ENCODE measurements around the gene RNF123.

DNA sequence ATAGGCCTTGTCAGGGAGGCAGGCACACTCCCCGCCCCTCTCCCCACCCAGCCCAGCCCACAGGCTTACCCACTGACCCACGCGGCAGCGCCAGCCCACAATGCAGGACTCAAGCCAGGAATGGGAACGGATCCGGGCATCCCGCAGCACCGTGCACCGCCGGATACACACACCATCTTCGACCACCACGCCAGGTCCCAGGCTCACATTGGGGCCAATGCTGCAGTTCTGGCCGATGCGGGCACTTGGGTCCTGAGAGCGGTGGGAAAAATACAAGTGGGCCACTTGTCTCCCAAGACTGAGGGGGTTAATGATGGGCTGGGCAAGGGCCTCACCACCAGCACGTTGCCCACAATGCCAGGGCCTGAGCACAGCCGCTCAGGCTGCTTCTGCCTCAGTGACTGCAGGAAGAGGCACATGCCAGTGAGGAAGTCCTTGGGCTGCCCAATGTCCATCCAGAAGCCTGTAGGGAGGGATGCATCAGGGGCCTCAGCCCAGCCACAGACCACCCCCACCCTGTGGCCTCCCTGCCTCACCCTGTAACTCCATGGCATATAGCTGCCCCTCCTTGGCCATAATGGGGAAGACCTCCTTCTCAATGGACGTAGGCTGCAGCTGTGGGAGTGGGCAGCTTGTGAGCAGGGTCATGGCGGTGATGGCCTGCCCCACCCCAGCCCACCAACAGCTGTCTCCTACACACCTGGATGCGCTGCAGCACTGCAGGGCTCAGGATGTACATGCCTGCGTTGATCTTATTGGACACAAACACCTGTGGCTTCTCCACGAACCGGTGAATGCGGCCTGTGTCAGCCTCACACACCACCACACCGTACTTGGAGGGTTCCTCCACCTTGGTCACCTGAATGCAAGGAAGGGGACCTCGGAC, 32.8 kb downstream of the RNF123 start:
- TF ChIP-seq, protein P1, sequence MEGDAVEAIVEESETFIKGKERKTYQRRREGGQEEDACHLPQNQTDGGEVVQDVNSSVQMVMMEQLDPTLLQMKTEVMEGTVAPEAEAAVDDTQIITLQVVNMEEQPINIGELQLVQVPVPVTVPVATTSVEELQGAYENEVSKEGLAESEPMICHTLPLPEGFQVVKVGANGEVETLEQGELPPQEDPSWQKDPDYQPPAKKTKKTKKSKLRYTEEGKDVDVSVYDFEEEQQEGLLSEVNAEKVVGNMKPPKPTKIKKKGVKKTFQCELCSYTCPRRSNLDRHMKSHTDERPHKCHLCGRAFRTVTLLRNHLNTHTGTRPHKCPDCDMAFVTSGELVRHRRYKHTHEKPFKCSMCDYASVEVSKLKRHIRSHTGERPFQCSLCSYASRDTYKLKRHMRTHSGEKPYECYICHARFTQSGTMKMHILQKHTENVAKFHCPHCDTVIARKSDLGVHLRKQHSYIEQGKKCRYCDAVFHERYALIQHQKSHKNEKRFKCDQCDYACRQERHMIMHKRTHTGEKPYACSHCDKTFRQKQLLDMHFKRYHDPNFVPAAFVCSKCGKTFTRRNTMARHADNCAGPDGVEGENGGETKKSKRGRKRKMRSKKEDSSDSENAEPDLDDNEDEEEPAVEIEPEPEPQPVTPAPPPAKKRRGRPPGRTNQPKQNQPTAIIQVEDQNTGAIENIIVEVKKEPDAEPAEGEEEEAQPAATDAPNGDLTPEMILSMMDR (IDR thresholded peaks at IDR 0.05; ENCODE audit: extremely low read depth in 1 of 2, insufficient read depth in 1 of 2, low read depth in 1 of 2, low read length in 2 of 2): no peak
- TF ChIP-seq POLR2A (IDR thresholded peaks at IDR 0.05; ENCODE audit: low read depth, low read length) (no peak), GATA2 (IDR thresholded peaks at IDR 0.05; ENCODE audit: insufficient read depth, insufficient read length, low read depth, low read length) (no peak), POLR2AphosphoS5 (IDR thresholded peaks at IDR 0.05; ENCODE audit: insufficient read depth, low read depth, low read length) (no peak), JUN (IDR thresholded peaks at IDR 0.05; ENCODE audit: borderline replicate concordance, insufficient read depth, insufficient read length, low read depth) (no peak), EZH2 (IDR thresholded peaks at IDR 0.05; ENCODE audit: borderline replicate concordance, low read depth, low read length, severe bottlenecking) (no peak), MAX (IDR thresholded peaks at IDR 0.05; ENCODE audit: insufficient read depth, insufficient read length) (no peak)
